Right cardiac atrium (tissue), 5 donors: Measurements from ENCODE around the gene ACER1. TPM values are rescaled to one million over a fixed set of nuclear protein-coding genes. Genes with fewer than 3 reads are reported as not detected.

Source experiments
- ATAC-seq, 2 donors: fragments of 200-7000 bp; cut with Tn5 transposase; one replicate each; pipeline versions ENCODE4 v1.8.0 to v1.9.1; 2020; ENCODE audit warnings: moderate library complexity in 2 of 2, mild to moderate bottlenecking in 1 of 2
- DNase-seq, 3 donors: peaks; one replicate each; pipeline ENCODE4 v3.0.0-alpha.2; 2020
- H3K27ac ChIP-seq: one replicate; pipeline ENCODE4 v1.5.1; 2013; ENCODE audit warnings: mild to moderate bottlenecking, low read length, control low read depth, moderate library complexity
- H3K27me3 ChIP-seq: one replicate; pipeline ENCODE4 v1.6.1; 2013; ENCODE audit not compliant: control insufficient read depth, insufficient read depth
- H3K4me1 ChIP-seq: one replicate; pipeline ENCODE4 v1.6.1; 2013; ENCODE audit warnings: low read length; ENCODE audit not compliant: control insufficient read depth, insufficient read depth
- H3K4me3 ChIP-seq: one replicate; pipeline ENCODE4 v1.5.1; 2013; ENCODE audit warnings: low read length, control low read depth
- H3K9me3 ChIP-seq: one replicate; pipeline ENCODE4 v1.6.1; 2013; ENCODE audit warnings: low read length; ENCODE audit not compliant: control insufficient read depth
- WGBS: extraction: QIAGEN DNeasy Blood & Tissue Kit; methylation state at CpG from one replicate; pipeline ENCODE4 v1.1.7; 2013; 5-methylcytosine and 5-hydroxymethylcytosine counted together
- intact Hi-C, 4 donors: fragments of 100-400 bp; cut with DNase I; formaldehyde crosslinking; loops; one replicate each; pipeline versions ENCODE4 v1.11.0 to v1.14.0; 2022 to 2023
- long read RNA-seq, 4 donors: library from polyadenylated mRNA; unstranded; transcript quantifications; one replicate each; pipeline ENCODE4 v2.0.0, GENCODE V29; 2020 to 2021
- polyA plus RNA-seq: library from polyadenylated mRNA; stranded (reverse); fragments of 200-250 nt; gene quantifications from one replicate; pipeline ENCODE4 v1.2.3, GENCODE V29; 2013
- total RNA-seq, 4 donors: library from RNA; stranded (reverse); fragmentation: NEBNext Ultra II Directional; extraction: Animal tissue kit (Norgen Biotek cat#: 25700); gene quantifications; one replicate each; pipeline ENCODE4 v1.2.1, GENCODE V29; 2021
- donor health status: healthy with polysubstance abuse.
- donor health status: DM: no; HTN: yes; CAD: no.
- donor health status: DM: no; HTN: no; CAD: no.
- donor health status: DM: no; HTN: yes; CAD: no; lungs with severe emphysema.
- donor health status: DM: yes; HTN: yes; CAD: no.

Gene ACER1
- total RNA-seq (not detected), polyA plus RNA-seq (not detected)
- long read RNA-seq, donor 1 = 0 reads
- long read RNA-seq, donor 2 = 0 reads
- long read RNA-seq, donor 3 = 0 reads
- long read RNA-seq, donor 4 = 0 reads

- H3K27ac ChIP-seq = no peak within 1 kb of the TSS
- no peaks in the 10 kb centered on the region for H3K9me3 ChIP-seq
- intact Hi-C loops = no loop called here
- no peak for ATAC-seq
- no peak for DNase-seq
- 78% methylated on average over 17 of the region's 17 CpGs for WGBS
- H3K27me3 ChIP-seq = no peaks in the 10 kb centered on the region
- no peak within 1 kb of the TSS for H3K4me3 ChIP-seq
- H3K4me1 ChIP-seq = no peaks in the 10 kb centered on the region
These were observed at the start of gene ACER1 for GRCh38 chr19:6333439-6333838. ACER1 (minus strand) TSS chr19:6333612; CDS start chr19:6333551, 61 bp downstream.

GRCh38 chr19:6383188-6383587, 49.8 kb upstream of the ACER1 start:
- Histone ChIP-seq H3K9me3 (no peaks in the 10 kb centered on the region), H3K4me3 (no peak overlapping the region), H3K4me1 (no peaks in the 10 kb centered on the region), H3K27ac (no peak overlapping the region), H3K27me3 (no peaks in the 10 kb centered on the region)
- no peak for ATAC-seq
- no peak for DNase-seq
- intact Hi-C loops = no loop called here
- WGBS = 94% methylated on average over 19 of the region's 19 CpGs

GRCh38 chr19:6381030-6381750, 47.8 kb upstream of the ACER1 start:
- Histone ChIP-seq H3K27me3 (no peaks in the 10 kb centered on the region), H3K4me3 (no peak overlapping the region), H3K4me1 (no peaks in the 10 kb centered on the region), H3K27ac (no peak overlapping the region), H3K9me3 (no peaks in the 10 kb centered on the region)
- intact Hi-C loops = no loop called here
- peak in 1 of 3 donors; percentile 48 for DNase-seq
- no peak for ATAC-seq
- 96% methylated on average over 40 of the region's 40 CpGs for WGBS

GRCh38 chr19:6379744-6380143, 46.3 kb upstream of the ACER1 start:
- no peaks in the 10 kb centered on the region for H3K27me3 ChIP-seq
- no peaks in the 10 kb centered on the region for H3K4me1 ChIP-seq
- H3K27ac ChIP-seq = no peak overlapping the region
- no peaks in the 10 kb centered on the region for H3K9me3 ChIP-seq
- ATAC-seq = no peak
- WGBS = 80% methylated on average over 3 of the region's 3 CpGs
- intact Hi-C loops = no loop called here
- H3K4me3 ChIP-seq = no peak overlapping the region
- peak in 1 of 3 donors; percentile 11 for DNase-seq

- intact Hi-C loops = no loop called here
- Histone ChIP-seq H3K4me1 (peaks cover 3% of the 10 kb centered on the region), H3K9me3 (no peaks in the 10 kb centered on the region), H3K27ac (no peak overlapping the region), H3K27me3 (no peaks in the 10 kb centered on the region), H3K4me3 (no peak overlapping the region)
- ATAC-seq = no peak
- peak in 1 of 3 donors; percentile 46 for DNase-seq
- 86% methylated on average over 9 of the region's 9 CpGs for WGBS
These were observed 45.1 kb upstream of the ACER1 start for GRCh38 chr19:6378486-6378885.

GRCh38 chr19:6378041-6378440, 44.6 kb upstream of the ACER1 start:
- no peak for ATAC-seq

GRCh38 chr19:6376512-6377190, 43.2 kb upstream of the ACER1 start:
- DNase-seq (peak in 1 of 3 donors; percentile 38), ATAC-seq (no peak)
- intact Hi-C loops = no loop called here
- 71% methylated on average over 19 of the region's 19 CpGs for WGBS
- no peak overlapping the region for H3K4me3 ChIP-seq
- peaks cover 3% of the 10 kb centered on the region for H3K4me1 ChIP-seq
- H3K27me3 ChIP-seq = no peaks in the 10 kb centered on the region
- H3K9me3 ChIP-seq = no peaks in the 10 kb centered on the region
- H3K27ac ChIP-seq = no peak overlapping the region

More at GRCh38 chr19:6378041-6378440, 44.6 kb upstream of the ACER1 start:
- H3K9me3 ChIP-seq = no peaks in the 10 kb centered on the region
- no peak overlapping the region for H3K27ac ChIP-seq
- peaks cover 3% of the 10 kb centered on the region for H3K4me1 ChIP-seq
- intact Hi-C loops = no loop called here
- DNase-seq = peak in 1 of 3 donors; percentile 53
- no peak overlapping the region for H3K4me3 ChIP-seq
- 51% methylated on average over 6 of the region's 6 CpGs for WGBS
- H3K27me3 ChIP-seq = no peaks in the 10 kb centered on the region

GRCh38 chr19:6375411-6376010, 42.1 kb upstream of the ACER1 start, which contains the start of gene PSPN:
PSPN (minus strand) TSS chr19:6375933; CDS start chr19:6375849, 84 bp downstream.
- Histone ChIP-seq H3K4me3 (no peak within 1 kb of the TSS), H3K9me3 (no peaks in the 10 kb centered on the region), H3K4me1 (peaks cover 3% of the 10 kb centered on the region), H3K27ac (no peak within 1 kb of the TSS), H3K27me3 (no peaks in the 10 kb centered on the region)
- WGBS = 85% methylated on average over 25 of the region's 25 CpGs
- intact Hi-C loops = no loop called here
- DNase-seq = peak in 1 of 3 donors; percentile 74
- ATAC-seq = no peak

- DNase-seq = peak in 1 of 3 donors; percentile 56
- no peak overlapping the region for H3K27ac ChIP-seq
- intact Hi-C loops = no loop called here
- no peaks in the 10 kb centered on the region for H3K9me3 ChIP-seq
- WGBS = 86% methylated on average over 29 of the region's 29 CpGs
- H3K27me3 ChIP-seq = no peaks in the 10 kb centered on the region
- ATAC-seq = no peak
- H3K4me1 ChIP-seq = peaks cover 3% of the 10 kb centered on the region
- no peak overlapping the region for H3K4me3 ChIP-seq
These were observed 41.4 kb upstream of the ACER1 start for GRCh38 chr19:6374711-6375410.

- intact Hi-C loops = no loop called here
- Histone ChIP-seq H3K27me3 (no peaks in the 10 kb centered on the region), H3K4me3 (no peak overlapping the region), H3K9me3 (no peaks in the 10 kb centered on the region), H3K27ac (no peak overlapping the region), H3K4me1 (peaks cover 3% of the 10 kb centered on the region)
- DNase-seq (peak in 2 of 3 donors; percentile 73 to 79), ATAC-seq (no peak)
- 69% methylated on average over 29 of the region's 29 CpGs for WGBS
These were observed 40.8 kb upstream of the ACER1 start for GRCh38 chr19:6374161-6374709.
